Measurements from ENCODE around the gene MDK. TPM values are rescaled to one million over a fixed set of nuclear protein-coding genes. Genes with fewer than 3 reads are reported as not detected.

The MDK gene
- total RNA-seq, 1 donor from 2014 or later: 949 TPM

DNA sequence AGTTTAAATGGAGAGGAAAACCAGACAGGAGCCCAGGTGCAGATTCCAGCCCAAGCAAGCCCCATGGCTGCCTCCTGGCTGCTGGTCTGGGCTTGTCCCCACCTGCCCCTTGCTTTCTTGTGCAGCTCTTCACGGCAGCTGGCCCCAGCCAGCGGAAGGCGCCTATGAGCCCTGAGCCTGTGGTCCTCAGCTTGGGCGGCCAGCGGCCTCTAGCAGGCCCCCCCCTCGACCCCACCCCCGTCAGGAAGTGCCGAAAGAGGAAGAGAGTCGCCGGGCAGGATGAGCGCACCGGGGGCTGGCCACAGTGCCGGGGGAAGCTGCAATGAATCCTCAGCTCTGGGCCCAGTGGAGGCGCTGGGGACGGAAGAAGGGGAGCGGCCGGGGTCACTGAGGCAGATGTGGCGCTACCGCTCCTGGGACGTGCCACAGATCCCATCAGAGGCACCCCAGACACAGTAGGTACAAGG, 36.3 kb upstream of the MDK start:
- Mint-ChIP-seq H3K4me3 (peak overlapping the region; percentile 78), H3K9me3 (no peaks in the 10 kb centered on the region), H3K4me1 (ENCODE audit: unreplicated experiment) (peaks cover 38% of the 10 kb centered on the region), H3K27ac (peak overlapping the region; percentile 64), H3K27me3 (peaks cover 4% of the 10 kb centered on the region), H3K36me3 (no peaks in the 10 kb centered on the region)
- TF ChIP-seq, protein P1, sequence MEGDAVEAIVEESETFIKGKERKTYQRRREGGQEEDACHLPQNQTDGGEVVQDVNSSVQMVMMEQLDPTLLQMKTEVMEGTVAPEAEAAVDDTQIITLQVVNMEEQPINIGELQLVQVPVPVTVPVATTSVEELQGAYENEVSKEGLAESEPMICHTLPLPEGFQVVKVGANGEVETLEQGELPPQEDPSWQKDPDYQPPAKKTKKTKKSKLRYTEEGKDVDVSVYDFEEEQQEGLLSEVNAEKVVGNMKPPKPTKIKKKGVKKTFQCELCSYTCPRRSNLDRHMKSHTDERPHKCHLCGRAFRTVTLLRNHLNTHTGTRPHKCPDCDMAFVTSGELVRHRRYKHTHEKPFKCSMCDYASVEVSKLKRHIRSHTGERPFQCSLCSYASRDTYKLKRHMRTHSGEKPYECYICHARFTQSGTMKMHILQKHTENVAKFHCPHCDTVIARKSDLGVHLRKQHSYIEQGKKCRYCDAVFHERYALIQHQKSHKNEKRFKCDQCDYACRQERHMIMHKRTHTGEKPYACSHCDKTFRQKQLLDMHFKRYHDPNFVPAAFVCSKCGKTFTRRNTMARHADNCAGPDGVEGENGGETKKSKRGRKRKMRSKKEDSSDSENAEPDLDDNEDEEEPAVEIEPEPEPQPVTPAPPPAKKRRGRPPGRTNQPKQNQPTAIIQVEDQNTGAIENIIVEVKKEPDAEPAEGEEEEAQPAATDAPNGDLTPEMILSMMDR (conservative IDR thresholded peaks at IDR 0.05): no peak
- no peak for DNase-seq (ENCODE audit: extremely low spot score, unreplicated experiment)

DNA sequence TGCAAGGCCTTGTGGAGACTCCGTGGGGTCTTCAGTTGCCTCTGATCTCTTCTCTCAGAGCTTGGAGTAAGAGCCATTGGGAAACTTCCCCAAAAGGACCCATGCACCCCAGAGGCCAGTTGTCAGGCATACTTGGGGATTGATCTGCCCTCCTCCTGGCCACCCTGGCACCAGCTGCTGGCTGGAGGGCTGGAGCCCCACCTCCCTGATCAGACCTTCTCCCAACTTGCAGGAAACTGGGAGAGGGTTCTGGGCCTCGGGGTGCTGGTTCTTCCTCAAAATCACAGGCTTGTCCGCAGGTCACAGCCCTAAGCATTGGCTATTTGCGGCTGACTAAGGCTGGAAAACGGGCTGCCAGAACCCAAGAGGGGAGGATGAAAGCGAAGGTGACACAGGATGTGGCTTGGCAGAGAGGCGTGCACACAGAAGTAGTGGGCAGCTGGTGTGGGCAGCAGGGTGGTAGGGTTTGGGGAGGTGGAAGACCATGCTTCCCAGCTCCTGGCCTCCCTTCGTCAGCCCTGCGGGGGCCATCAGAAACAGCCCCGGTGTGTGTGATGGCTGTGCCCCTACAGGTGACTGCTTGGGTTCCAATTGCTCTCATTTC, 35.5 kb upstream of the MDK start:
- Mint-ChIP-seq H3K4me1 (ENCODE audit: unreplicated experiment) (peaks cover 36% of the 10 kb centered on the region), H3K36me3 (no peaks in the 10 kb centered on the region), H3K27ac (no peak overlapping the region), H3K27me3 (peaks cover 4% of the 10 kb centered on the region), H3K4me3 (peak overlapping the region; percentile 83), H3K9me3 (no peaks in the 10 kb centered on the region)
- TF ChIP-seq, protein P1 (conservative IDR thresholded peaks at IDR 0.05): no peak
- no peak for DNase-seq (ENCODE audit: extremely low spot score, unreplicated experiment)

DNA sequence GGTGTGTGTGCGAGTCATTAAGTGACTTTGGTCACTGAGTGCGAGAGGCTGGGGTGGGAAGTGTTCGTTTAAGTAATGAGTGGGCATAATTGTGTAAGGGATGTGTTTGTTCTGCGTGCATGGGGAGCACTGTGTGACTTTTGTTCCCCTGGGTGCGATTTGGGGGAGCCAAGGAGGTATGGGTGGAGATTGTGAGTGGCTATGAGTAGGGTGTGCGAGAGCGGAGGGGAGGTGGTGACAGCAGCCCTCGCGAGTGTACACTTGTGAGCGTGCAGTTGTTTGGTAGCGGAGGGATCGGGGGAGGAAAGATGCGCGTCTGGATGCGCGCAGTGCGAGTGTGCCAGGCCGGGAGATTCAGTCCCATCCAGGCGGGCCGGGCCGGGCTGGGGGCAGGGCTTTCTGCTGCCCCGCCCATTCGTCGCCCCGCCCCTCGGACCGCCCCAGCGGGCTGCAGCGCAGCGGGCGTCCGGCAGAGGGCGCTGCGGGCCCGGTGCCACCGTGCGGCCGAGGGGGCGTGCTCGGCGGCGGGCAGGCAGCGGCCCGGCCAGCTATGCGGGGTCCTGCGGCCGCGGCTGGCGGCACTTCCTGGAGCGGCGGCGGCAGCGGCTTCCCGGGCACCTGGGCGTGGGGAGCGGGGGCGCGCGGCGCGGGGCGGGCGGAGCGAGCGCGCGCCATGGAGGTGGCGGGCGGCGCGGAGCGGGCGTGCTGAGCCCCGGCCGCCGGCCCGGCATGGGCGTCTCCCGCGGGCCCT, 34.4 kb upstream of the MDK start, which contains the start of gene DGKZ:
Gene DGKZ, plus strand, starts transcription at position 578 of the 751 bp plus-strand sequence. CDS start 197 bp downstream, outside the sequence.
- Mint-ChIP-seq H3K4me1 (ENCODE audit: unreplicated experiment) (peaks cover 38% of the 10 kb centered on the region), H3K4me3 (peak within 1 kb of the TSS; percentile 89)

DNA sequence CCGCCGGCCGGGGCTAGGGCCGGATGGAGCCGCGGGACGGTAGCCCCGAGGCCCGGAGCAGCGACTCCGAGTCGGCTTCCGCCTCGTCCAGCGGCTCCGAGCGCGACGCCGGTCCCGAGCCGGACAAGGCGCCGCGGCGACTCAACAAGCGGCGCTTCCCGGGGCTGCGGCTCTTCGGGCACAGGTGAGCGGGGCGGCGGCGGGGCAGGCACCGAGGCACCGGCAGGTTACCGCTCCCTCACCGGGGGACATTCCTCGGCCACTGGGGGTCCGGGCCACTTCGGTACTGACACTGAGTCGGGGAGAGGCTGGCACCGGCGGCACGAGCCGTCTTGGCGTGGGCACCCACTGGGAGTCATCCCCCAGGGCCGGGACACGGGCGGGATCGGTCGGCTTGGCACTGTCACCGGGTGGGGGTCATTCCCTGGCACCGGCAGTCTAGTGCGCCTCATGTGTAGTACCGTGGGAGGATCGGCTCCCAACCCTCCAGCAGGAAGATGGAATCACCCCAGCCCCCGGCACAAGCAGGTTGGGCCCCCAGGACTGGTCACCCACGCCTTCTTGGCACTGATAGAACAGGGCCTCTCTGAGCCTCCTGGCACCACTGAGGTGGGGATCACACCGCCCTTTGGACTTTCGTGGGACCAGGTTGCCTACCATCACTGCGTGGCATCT, 33.7 kb upstream of the MDK start:
- Mint-ChIP-seq H3K36me3 (no peaks in the 10 kb centered on the region), H3K4me1 (ENCODE audit: unreplicated experiment) (peaks cover 35% of the 10 kb centered on the region), H3K9me3 (no peaks in the 10 kb centered on the region), H3K4me3 (peak overlapping the region; percentile 89), H3K27ac (no peak overlapping the region), H3K27me3 (peaks cover 4% of the 10 kb centered on the region)
- TF ChIP-seq, protein P1 (conservative IDR thresholded peaks at IDR 0.05): no peak
- no peak for DNase-seq (ENCODE audit: extremely low spot score, unreplicated experiment)

More for the DNA sequence above, 34.4 kb upstream of the MDK start, which contains the start of gene DGKZ:
- Mint-ChIP-seq H3K9me3 (no peaks in the 10 kb centered on the region), H3K27me3 (peaks cover 4% of the 10 kb centered on the region), H3K36me3 (no peaks in the 10 kb centered on the region), H3K27ac (peak within 1 kb of the TSS; percentile 71)
- peak; percentile 97 for DNase-seq (ENCODE audit: extremely low spot score, unreplicated experiment)
- TF ChIP-seq, protein P1 (conservative IDR thresholded peaks at IDR 0.05): peak; percentile 89

DNA sequence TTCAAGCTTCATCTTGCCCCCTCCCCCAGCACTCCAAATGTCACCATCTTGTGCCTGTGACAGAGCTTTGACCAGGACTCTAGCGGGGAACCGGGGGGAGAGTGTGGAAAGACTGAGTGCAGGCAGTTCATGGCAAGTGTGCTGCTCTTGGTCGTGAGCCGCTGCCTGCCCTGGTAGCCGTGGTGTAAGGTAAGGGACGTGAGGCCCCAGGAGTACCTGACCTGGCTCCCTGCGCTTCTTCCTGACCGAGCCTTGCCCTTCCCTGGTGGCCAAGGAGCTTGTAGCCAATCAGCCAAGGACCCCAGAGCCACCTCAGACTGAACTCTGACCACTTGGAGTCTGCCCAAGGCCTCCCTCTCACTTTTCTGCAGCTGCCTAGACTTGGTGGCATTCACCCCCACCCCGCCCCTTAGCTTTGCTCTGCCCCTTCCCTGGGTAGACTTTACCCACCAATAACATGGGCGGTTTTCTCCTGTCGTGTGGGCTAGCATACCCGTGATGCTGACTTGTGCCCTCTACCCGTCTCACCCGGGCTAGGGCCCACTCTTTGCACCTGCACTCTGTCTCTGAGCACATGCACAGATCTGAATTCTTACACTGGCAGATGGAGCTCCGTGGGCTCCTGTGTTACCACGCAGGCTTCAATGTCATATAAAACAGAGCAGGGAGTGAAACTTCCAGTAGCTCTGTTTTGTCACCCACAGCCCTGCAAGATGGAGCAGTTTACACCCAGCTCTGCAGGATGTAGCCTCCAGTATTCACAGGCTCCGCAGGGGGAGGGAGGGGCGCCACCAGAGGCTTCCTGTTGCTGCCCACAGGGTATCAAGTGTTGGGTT, 32.7 kb upstream of the MDK start:
- peak overlapping the region; percentile 89 for H3K4me3 Mint-ChIP-seq
- no peaks in the 10 kb centered on the region for H3K36me3 Mint-ChIP-seq
- TF ChIP-seq, protein P1 (conservative IDR thresholded peaks at IDR 0.05): no peak
- H3K27me3 Mint-ChIP-seq: peaks cover 4% of the 10 kb centered on the region
- H3K27ac Mint-ChIP-seq: peak overlapping the region; percentile 58
- DNase-seq (ENCODE audit: extremely low spot score, unreplicated experiment): no peak
- no peaks in the 10 kb centered on the region for H3K9me3 Mint-ChIP-seq
- H3K4me1 Mint-ChIP-seq (ENCODE audit: unreplicated experiment): peaks cover 34% of the 10 kb centered on the region

Data from type B pancreatic cell (in vitro differentiated cells).